ENCODE data around the gene MAGEA8.

The MAGEA8 gene

DNA sequence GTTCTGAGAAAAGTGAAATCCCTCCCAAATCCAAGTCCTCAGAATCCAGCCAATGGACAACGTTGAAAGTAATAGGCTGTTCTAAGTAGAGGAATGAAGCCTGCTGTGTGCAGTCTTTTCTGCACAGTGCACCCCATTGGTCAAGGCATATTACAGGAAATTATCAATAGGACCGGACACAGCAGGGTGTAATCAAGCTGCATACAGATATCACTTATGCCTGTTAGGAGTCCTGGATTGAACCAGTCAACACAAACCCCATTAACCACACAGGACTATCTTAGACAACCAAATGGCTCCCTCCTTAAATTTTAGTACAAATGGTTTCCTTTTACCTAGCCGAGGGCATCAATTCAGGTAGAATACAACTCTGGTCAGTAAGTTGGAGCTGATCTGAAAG lies 34.2 kb upstream of the MAGEA8 start:
- H4K20me1 ChIP-seq (ENCODE audit: low read depth, low read length): no peaks in the 10 kb centered on the region
- H2AFZ ChIP-seq (ENCODE audit: low read depth, low read length, severe bottlenecking): no peak overlapping the region
- H3K27ac ChIP-seq (ENCODE audit: low read depth, low read length): no peak overlapping the region
- H3K27me3 ChIP-seq (ENCODE audit: low read length): no peaks in the 10 kb centered on the region
- H3K36me3 ChIP-seq (ENCODE audit: low read length): no peaks in the 10 kb centered on the region
- TF ChIP-seq, protein P1, sequence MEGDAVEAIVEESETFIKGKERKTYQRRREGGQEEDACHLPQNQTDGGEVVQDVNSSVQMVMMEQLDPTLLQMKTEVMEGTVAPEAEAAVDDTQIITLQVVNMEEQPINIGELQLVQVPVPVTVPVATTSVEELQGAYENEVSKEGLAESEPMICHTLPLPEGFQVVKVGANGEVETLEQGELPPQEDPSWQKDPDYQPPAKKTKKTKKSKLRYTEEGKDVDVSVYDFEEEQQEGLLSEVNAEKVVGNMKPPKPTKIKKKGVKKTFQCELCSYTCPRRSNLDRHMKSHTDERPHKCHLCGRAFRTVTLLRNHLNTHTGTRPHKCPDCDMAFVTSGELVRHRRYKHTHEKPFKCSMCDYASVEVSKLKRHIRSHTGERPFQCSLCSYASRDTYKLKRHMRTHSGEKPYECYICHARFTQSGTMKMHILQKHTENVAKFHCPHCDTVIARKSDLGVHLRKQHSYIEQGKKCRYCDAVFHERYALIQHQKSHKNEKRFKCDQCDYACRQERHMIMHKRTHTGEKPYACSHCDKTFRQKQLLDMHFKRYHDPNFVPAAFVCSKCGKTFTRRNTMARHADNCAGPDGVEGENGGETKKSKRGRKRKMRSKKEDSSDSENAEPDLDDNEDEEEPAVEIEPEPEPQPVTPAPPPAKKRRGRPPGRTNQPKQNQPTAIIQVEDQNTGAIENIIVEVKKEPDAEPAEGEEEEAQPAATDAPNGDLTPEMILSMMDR (IDR thresholded peaks at IDR 0.05; ENCODE audit: insufficient read depth, low read length, poor library complexity, severe bottlenecking): no peak
- no peak for TF ChIP-seq EZH2phosphoT487 (conservative IDR thresholded peaks at IDR 0.05; ENCODE audit: low read length)
- no peaks in the 10 kb centered on the region for H3K79me2 ChIP-seq (ENCODE audit: insufficient read depth, low read length)
- H3K4me2 ChIP-seq (ENCODE audit: low read depth, low read length, poor library complexity, severe bottlenecking): no peak overlapping the region
- H3K9me3 ChIP-seq (ENCODE audit: insufficient read depth, low read length): no peaks in the 10 kb centered on the region
- no peaks in the 10 kb centered on the region for H3K9me2 ChIP-seq (replicated peaks; ENCODE audit: insufficient read depth, low read length)
- H3K4me3 ChIP-seq (ENCODE audit: insufficient read depth, low read length, poor library complexity, severe bottlenecking): no peak overlapping the region
- no peaks in the 10 kb centered on the region for H3F3A ChIP-seq (ENCODE audit: insufficient read depth)
- H3K9ac ChIP-seq (ENCODE audit: low read length): no peak overlapping the region

DNA sequence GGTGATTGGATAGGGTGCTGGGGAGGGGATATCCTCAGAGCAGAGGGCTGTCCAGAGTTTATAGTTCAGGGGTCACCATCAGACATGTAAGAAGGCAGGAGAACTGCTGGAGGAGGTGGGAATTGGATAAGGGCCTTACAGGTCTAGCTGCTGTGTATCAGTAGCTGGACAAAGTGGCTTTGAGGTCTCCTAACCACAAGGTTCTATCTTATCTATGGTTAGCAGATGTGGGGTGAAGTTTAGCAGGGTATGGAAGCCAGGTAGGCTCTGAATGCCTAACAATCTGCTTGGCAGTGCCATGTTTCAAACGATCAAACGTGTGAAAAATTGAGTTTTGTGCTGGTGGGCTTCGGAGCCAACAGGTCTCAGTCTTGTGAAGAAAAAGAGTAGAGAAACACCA lies 32.1 kb upstream of the MAGEA8 start:
- TF ChIP-seq, protein P1 (IDR thresholded peaks at IDR 0.05; ENCODE audit: insufficient read depth, low read length, poor library complexity, severe bottlenecking): no peak
- no peak for TF ChIP-seq EZH2phosphoT487 (conservative IDR thresholded peaks at IDR 0.05; ENCODE audit: low read length)
- Histone ChIP-seq H2AFZ (ENCODE audit: low read depth, low read length, severe bottlenecking) (no peak overlapping the region), H3K79me2 (ENCODE audit: insufficient read depth, low read length) (no peaks in the 10 kb centered on the region), H4K20me1 (ENCODE audit: low read depth, low read length) (no peaks in the 10 kb centered on the region), H3K4me2 (ENCODE audit: low read depth, low read length, poor library complexity, severe bottlenecking) (no peak overlapping the region), H3K36me3 (ENCODE audit: low read length) (no peaks in the 10 kb centered on the region), H3F3A (ENCODE audit: insufficient read depth) (no peaks in the 10 kb centered on the region), H3K9me2 (replicated peaks; ENCODE audit: insufficient read depth, low read length) (no peaks in the 10 kb centered on the region), H3K9ac (ENCODE audit: low read length) (no peak overlapping the region), H3K27ac (ENCODE audit: low read depth, low read length) (no peak overlapping the region), H3K4me3 (ENCODE audit: insufficient read depth, low read length, poor library complexity, severe bottlenecking) (no peak overlapping the region), H3K27me3 (ENCODE audit: low read length) (no peaks in the 10 kb centered on the region), H3K9me3 (ENCODE audit: insufficient read depth, low read length) (no peaks in the 10 kb centered on the region)

DNA sequence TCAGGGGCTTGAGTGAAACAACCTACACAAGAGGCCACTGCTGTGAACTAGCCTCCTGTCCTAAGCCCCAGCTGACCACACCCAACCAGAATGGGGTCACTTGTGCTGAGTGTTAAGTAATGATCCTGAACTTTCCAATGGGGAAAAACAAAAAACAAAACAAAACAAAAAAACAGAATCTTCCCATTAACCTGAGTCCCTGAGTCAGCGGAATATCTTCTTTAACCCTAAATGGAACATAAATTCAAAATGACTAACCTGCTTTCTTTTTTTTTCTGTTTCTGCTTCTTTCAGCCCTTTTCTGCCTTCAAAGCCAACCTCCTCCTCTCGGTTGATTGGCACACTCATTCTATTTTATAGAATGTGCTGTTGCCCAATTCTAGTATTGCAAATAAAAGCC lies 31.2 kb upstream of the MAGEA8 start:
- no peaks in the 10 kb centered on the region for H3F3A ChIP-seq (ENCODE audit: insufficient read depth)
- H3K9me2 ChIP-seq (replicated peaks; ENCODE audit: insufficient read depth, low read length): no peaks in the 10 kb centered on the region
- H2AFZ ChIP-seq (ENCODE audit: low read depth, low read length, severe bottlenecking): no peak overlapping the region
- H3K79me2 ChIP-seq (ENCODE audit: insufficient read depth, low read length): no peaks in the 10 kb centered on the region
- H4K20me1 ChIP-seq (ENCODE audit: low read depth, low read length): no peaks in the 10 kb centered on the region
- no peak overlapping the region for H3K27ac ChIP-seq (ENCODE audit: low read depth, low read length)
- H3K9me3 ChIP-seq (ENCODE audit: insufficient read depth, low read length): no peaks in the 10 kb centered on the region
- no peaks in the 10 kb centered on the region for H3K36me3 ChIP-seq (ENCODE audit: low read length)
- TF ChIP-seq, protein P1 (IDR thresholded peaks at IDR 0.05; ENCODE audit: insufficient read depth, low read length, poor library complexity, severe bottlenecking): no peak
- no peak for TF ChIP-seq EZH2phosphoT487 (conservative IDR thresholded peaks at IDR 0.05; ENCODE audit: low read length)
- no peak overlapping the region for H3K9ac ChIP-seq (ENCODE audit: low read length)
- no peak overlapping the region for H3K4me3 ChIP-seq (ENCODE audit: insufficient read depth, low read length, poor library complexity, severe bottlenecking)
- H3K27me3 ChIP-seq (ENCODE audit: low read length): no peaks in the 10 kb centered on the region
- H3K4me2 ChIP-seq (ENCODE audit: low read depth, low read length, poor library complexity, severe bottlenecking): no peak overlapping the region
